MM.1S (cell line): Measurements from ENCODE around the gene PON1.

Experiments used
- CTCF ChIP-seq: fragments of 300-600 bp; sonication (generic); IDR thresholded peaks from 2 replicates; pipeline ENCODE4 v1.5.1; 2016; ENCODE audit warnings: antibody characterized with exemption, low read length, mixed read lengths
- EZH2phosphoT487 ChIP-seq: fragments of 300-600 bp; sonication (generic); IDR thresholded peaks from 2 replicates; pipeline ENCODE4 v1.6.1; 2018; ENCODE audit warnings: antibody characterized with exemption, low read length

- no peak for TF ChIP-seq CTCF
- no peak for TF ChIP-seq EZH2phosphoT487
These were observed 7.7 kb downstream of the PON1 start for GRCh38 chr7:95316588-95316987.
